GM19099 (cell line): ENCODE data around the gene MICB.
A peak's percentile ranks its signal among the peaks of the same experiment; 100 is the strongest.

Experiments
- POLR2A ChIP-seq: IDR thresholded peaks from 3 replicates; pipeline ENCODE4 v1.6.1; 2011; ENCODE audit warnings: low read depth; ENCODE audit not compliant: insufficient read length; ENCODE audit errors: extremely low read depth

The MICB gene

DNA sequence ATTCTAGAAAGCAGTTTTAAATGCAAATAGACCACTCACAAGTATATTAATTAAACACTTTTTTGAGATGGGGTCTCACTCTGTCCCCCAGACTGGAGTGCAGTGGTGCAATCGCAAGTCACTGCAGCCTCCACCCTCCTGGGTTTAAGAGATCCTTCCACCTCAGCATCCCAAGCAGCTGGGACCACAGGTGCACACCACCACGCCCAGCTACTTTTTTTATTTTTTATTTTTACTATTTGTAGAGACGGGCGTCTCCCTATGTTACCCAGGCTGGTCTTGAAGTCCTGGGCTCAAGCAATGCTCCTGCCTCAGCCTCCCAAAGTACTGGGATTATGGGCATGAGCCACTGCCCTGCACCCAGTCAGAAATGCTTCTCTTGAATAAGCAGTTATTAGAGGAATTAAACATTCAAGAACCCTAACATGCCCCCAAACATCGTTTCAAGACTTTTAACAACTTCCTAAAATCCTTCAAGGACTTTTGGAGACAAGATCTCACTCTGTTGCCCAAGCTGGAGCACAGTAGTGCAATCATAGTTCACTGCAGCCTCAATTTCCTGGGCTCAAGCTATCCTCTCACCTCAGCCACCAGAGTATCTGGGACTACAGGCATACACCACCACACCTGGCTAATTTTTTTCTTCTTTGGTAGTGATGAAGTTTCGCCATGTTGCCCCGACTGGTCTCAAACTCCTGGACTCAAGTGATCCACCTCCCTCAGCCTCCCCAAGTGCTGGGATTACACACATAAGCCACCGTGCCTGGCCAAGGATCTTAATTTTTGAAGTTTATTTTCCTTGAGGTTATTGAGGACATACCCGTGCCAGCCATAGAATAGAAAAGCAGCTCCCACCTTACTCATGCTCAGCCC lies 34.1 kb downstream of the MICB start:
- no peak for TF ChIP-seq POLR2A

DNA sequence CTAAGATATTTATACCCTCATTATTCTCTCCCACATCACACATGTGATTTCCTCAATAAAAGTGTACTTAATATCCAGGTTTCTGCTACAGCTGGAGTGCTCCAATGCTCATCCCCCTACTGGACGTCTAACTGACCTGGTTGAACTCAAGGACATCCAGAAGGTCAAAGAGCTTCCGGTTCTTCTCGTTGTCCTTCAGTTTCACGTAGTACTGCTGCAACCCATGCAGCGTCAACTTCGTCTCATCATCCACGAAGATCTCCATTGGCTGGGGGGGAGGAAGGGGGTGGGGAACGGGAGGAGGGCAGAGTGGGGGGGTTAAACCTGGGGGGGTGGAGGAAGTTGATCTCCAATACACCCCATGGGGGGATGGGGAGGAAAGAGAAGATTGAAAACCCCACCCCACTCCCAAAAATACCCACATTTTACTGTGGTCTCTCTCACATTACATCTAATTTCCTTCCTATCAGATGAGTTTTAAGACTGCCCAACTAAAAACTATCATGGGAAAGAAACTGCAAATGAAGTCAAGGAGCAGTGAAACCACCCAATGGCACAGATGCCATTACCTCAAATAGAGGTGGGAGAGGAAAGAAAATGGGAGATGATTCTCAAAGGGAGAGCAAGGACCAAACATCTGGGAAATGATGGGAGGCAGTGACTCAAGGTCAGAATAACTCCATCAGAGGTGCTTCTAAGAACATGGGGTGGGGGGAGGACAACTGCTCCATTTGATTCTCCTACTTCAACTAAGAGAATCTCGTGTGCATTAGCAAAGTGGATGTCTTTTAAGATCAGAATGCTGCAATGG lies 34.9 kb downstream of the MICB start:
- no peak for TF ChIP-seq POLR2A

GRCh38 chr6:31533455-31533841 lies 35.5 kb downstream of the MICB start:
- no peak for TF ChIP-seq POLR2A

DNA sequence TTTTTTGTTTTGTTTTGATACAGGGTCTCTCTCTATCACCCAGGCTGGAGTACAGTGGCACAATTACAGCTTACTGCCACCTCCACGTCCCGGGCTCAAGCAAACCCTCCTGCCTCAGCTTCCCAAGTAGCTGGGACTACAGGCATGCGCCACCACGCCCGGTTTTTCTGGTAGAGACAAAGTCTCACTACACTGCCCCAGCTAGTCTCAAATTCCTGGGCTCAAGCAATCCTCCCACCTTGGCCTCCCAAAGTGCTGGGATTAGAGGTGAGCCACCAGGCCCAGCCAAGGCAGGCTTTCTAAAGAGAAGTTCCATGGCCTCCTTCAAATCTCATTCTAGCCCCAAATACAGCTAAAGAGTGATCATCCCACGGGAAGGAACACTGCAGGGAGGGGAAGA lies 36.1 kb downstream of the MICB start:
- no peak for TF ChIP-seq POLR2A

DNA sequence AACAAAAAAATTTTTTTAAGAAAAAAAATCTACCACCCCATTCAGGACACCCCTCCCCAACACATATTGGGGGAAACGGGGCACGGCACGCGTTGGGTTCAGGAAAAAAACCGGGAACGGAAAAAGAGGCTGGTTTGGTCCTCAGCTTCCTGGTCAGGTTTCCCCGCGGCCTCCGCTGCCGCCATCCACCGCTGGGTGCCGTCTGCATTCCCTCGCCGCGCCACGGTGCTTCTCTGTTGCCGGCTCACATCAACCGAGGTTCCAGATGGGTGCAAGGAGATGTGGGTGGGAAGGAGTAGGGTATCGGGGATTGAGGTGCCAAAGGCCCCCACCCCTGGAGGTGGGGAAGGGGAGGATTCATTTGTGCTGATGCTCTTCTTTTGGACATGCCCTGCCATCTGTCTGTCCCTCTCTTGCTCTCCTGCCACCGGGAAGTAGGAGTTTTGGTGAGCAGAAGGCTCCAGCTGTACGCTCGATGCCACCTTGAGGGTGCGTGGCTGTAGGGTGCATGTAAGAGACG lies 36.6 kb downstream of the MICB start:
- no peak for TF ChIP-seq POLR2A

- no peak for TF ChIP-seq POLR2A
These were observed 37.8 kb downstream of the MICB start for GRCh38 chr6:31535538-31536324.

DNA sequence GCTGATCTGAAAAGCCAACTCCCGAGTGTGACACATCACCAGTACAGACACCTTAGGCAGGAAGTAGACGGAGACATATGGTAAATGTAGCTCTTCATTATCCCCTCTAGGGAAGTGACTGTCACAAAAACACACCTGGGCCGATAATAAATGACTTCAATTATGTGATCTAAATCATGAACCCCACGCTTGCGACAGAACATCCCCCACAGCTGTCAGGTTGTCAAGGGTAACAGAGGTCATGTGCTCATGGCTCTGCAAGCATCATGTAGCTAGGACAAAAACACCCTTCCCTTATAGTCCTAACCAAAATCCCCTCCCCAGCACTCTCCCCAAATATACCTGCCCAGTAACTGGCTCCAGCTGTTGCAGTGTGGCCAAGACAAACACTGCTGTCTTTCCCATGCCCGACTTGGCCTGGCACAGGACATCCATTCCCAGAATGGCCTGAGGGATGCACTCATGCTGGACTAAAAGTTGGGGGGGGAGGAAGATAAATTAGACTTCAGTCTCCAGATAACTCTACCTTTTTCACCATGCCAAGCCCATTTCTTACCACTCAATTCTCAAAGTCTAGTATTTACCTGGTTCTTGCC lies 41.0 kb downstream of the MICB start:
- TF ChIP-seq POLR2A: no peak

DNA sequence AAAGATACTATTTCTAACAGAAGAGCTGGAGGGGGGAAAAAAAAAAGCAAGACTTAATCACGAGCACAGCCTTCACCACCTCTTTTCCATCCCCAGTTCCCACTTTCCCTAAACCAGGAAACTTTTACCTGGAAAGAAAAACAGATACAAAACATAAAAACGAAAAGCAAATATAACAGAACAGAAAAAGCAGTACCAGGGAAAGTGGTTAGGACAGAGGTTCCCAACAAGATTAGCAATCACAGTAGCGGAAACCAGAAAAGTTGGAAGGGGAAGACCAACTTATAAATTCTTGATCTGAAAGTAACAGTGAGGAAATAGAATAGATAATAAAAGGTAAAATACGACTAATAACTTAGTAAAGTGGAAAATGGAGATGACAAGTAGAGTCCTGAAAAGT lies 42.7 kb downstream of the MICB start:
- no peak for TF ChIP-seq POLR2A

DNA sequence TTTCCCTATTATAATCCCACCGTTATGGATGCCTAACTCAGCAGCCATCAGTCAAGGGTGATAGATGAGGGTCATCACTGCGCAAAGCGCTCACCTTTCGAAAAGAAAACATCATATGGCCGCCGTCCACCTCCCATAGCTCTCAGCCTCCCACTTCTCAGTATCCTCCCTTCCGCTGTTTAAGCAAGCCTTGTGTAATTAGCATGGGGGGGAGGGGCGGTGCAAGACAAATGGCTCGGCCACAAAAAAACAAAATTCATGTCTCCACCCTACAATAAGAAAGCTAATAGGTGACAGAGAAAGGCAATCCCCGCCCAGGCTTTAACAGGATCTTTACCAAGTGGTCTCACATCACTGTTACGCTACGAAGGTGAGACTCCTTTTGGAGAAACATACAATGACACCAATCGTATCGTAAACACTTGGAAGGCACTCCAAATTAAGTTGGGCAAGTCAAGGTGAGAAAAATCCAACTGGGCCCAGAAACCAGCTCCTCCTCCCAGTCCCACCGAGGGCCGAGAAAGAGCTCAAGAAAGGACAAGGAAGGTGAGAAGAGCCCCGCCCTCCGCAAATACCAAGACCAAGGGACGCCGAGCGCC lies 43.2 kb downstream of the MICB start:
- no peak for TF ChIP-seq POLR2A

DNA sequence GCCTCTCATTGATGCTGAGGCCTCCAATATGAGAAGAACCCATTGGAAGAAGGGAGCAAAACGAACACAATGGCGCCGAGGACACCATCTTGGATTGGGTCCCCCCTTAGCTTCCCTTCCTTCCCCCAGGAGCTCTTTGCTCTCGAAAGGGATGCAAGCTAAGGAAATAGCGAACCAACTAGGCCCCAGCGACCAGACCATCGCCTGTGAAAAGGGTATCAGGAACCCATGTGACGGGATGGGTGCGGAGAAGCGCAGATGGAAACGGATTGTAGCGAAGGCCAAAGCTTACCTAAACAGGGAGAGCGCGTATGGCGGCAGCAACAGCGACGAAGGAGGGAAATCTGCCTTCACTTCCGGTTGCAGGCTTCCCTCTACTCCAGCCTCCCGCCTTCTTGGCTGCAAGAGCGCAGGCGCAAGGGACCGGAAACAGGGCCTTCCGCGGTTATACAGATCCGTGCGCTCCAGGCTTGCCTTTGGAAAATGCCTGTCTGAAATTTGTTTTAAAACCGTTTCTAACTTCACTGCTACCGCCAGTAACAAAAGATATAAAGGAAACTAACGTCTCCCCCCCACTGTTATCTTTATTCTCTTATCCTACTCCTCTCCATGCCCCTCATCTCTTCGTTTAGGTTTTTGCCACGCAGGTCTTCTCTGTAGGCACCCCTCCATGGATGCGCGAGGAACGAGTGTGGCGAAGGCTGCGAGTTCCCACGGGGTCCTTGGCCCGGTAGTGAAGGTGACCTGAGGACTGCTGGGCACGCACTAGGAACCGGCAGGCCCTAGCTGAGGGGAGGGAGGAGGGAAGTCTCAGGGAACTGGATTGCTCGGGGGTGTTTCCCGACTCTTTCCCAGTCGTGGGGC lies 43.9 kb downstream of the MICB start, which contains the start of gene DDX39B:
Gene DDX39B (minus strand): TSS at position 346 of the 864 bp plus-strand sequence. CDS start 1,471 bp downstream, outside the sequence.
- TF ChIP-seq POLR2A: peak; percentile 91

DNA sequence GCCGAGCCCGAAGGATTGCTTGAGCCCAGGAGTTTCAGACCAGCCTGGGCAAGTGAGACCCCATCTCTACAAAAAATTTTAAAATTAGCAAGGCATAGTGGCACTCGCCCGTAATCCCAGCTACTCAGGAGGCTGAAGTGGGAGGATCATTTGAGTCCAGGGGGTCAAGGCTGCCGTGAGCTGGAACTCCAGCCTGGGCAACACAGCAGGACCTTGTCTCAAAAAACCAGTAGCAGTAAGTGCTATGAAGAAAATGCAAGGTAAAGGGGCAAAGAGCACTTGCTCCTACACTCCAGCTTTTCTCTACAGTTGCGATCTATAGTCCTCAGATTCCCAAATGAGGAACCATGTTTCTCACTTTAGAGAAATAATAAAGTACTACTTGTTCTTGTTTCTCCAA lies 45.7 kb downstream of the MICB start:
- no peak for TF ChIP-seq POLR2A

GRCh38 chr6:31544676-31545075 lies 46.7 kb downstream of the MICB start:
- no peak for TF ChIP-seq POLR2A

- no peak for TF ChIP-seq POLR2A
These were observed 47.3 kb downstream of the MICB start for GRCh38 chr6:31545291-31545690.
